Left lung (tissue), 10 donors: ENCODE measurements around the gene ATP2B1. TPM values are rescaled to one million over a fixed set of nuclear protein-coding genes. Genes with fewer than 3 reads are reported as not detected.

Source experiments
- ATAC-seq: fragments of 200-7000 bp; cut with Tn5 transposase; one replicate; pipeline ENCODE4 v1.9.1; 2020; ENCODE audit warnings: moderate library complexity
- DNase-seq, 4 donors: peaks; one replicate each; pipeline ENCODE4 v3.0.0-alpha.2; 2013 to 2020
- H3K27ac ChIP-seq, 2 donors: fragments of 200-600 bp; sonication (generic) in 1 of 2; one replicate each; pipeline versions ENCODE4 v1.5.0 to v1.8.0; 2020 to 2021
- H3K27me3 ChIP-seq, 2 donors: fragments of 200-600 bp; sonication (generic) in 1 of 2; one replicate each; pipeline versions ENCODE4 v1.5.0 to v1.8.0; 2020 to 2021
- H3K36me3 ChIP-seq, 2 donors: fragments of 200-600 bp; sonication (generic) in 1 of 2; one replicate each; pipeline versions ENCODE4 v1.5.0 to v1.8.0; 2020 to 2021
- H3K4me1 ChIP-seq, 2 donors: fragments of 200-600 bp; one replicate each; pipeline ENCODE4 v1.8.0; 2021
- H3K4me3 ChIP-seq, 2 donors: fragments of 200-600 bp; sonication (generic) in 1 of 2; one replicate each; pipeline versions ENCODE4 v1.5.0 to v1.8.0; 2020 to 2021; ENCODE audit warnings: mild to moderate bottlenecking in 1 of 2
- H3K9me3 ChIP-seq, 2 donors: fragments of 200-600 bp; sonication (generic) in 1 of 2; one replicate each; pipeline versions ENCODE4 v1.5.0 to v1.8.0; 2020 to 2021
- CTCF ChIP-seq, 2 donors: fragments of 200-600 bp; sonication (generic) in 1 of 2; IDR thresholded peaks; one replicate each; pipeline versions ENCODE4 v1.5.0 to v1.8.0; 2021; ENCODE audit warnings: antibody characterized with exemption in 2 of 2
- intact Hi-C, 2 donors: fragments of 100-400 bp; cut with DNase I; formaldehyde crosslinking; loops; one replicate each; pipeline versions ENCODE4 v1.11.2 to v1.14.2; 2022
- polyA plus RNA-seq, 6 donors: library from polyadenylated mRNA; unstranded; fragments of 120-200 nt; gene quantifications; one replicate each; pipeline ENCODE4 v1.2.1, GENCODE V29; 2013; ENCODE audit not compliant: insufficient read length in 6 of 6
- total RNA-seq, 2 donors: library from RNA; stranded (reverse); fragmentation: NEBNext Ultra II Directional; extraction: Animal tissue kit (Norgen Biotek cat#: 25700); gene quantifications; one replicate each; pipeline ENCODE4 v1.2.1, GENCODE V29; 2021
- donor health status: DM: no; HTN: yes; CAD: no.
- donor health status: DM: no; HTN: no; CAD: no.

The ATP2B1 gene
- total and polyA plus RNA-seq, 8 donors: 29.4 to 96.6 (median 88.7) TPM

- peaks cover 0 to 4% of the 10 kb centered on the region in 2 donors for H3K4me1 ChIP-seq
- DNase-seq (no peak), ATAC-seq (no peak)
- intact Hi-C loops: no loop called here
- no peak for TF ChIP-seq CTCF (IDR thresholded peaks at IDR 0.05)
- no peaks in the 10 kb centered on the region for H3K36me3 ChIP-seq
- H3K27me3 ChIP-seq: no peaks in the 10 kb centered on the region
- no peak overlapping the region for H3K4me3 ChIP-seq
- H3K27ac ChIP-seq: no peak overlapping the region
- H3K9me3 ChIP-seq: no peaks in the 10 kb centered on the region
Measured at GRCh38 chr12:89655841-89656240, 52.8 kb downstream of the ATP2B1 start.

GRCh38 chr12:89651192-89651591 lies 57.4 kb downstream of the ATP2B1 start:
- Histone ChIP-seq H3K4me3 (no peak overlapping the region), H3K36me3 (peaks cover 0 to 10% of the 10 kb centered on the region in 2 donors), H3K9me3 (no peaks in the 10 kb centered on the region), H3K27ac (no peak overlapping the region), H3K4me1 (peaks cover 2 to 8% of the 10 kb centered on the region in 2 donors), H3K27me3 (no peaks in the 10 kb centered on the region)
- DNase-seq (no peak), ATAC-seq (no peak)
- no peak for TF ChIP-seq CTCF (IDR thresholded peaks at IDR 0.05)
- intact Hi-C loops: no loop called here

- DNase-seq: no peak
- intact Hi-C loops: no loop called here
- no peak for ATAC-seq
- H3K4me1 ChIP-seq: peaks cover 0 to 8% of the 10 kb centered on the region in 2 donors
- no peak for TF ChIP-seq CTCF (IDR thresholded peaks at IDR 0.05)
- H3K27ac ChIP-seq: no peak overlapping the region
- H3K27me3 ChIP-seq: no peaks in the 10 kb centered on the region
- H3K9me3 ChIP-seq: no peaks in the 10 kb centered on the region
- H3K36me3 ChIP-seq: peaks cover 0 to 10% of the 10 kb centered on the region in 2 donors
- no peak overlapping the region for H3K4me3 ChIP-seq
Measured at GRCh38 chr12:89650239-89650638, 58.4 kb downstream of the ATP2B1 start.

- intact Hi-C loops: no loop called here
- ATAC-seq (no peak), DNase-seq (no peak)
- H3K9me3 ChIP-seq: no peaks in the 10 kb centered on the region
- H3K4me1 ChIP-seq: peaks cover 0 to 8% of the 10 kb centered on the region in 2 donors
- H3K27me3 ChIP-seq: no peaks in the 10 kb centered on the region
- H3K27ac ChIP-seq: no peak overlapping the region
- no peak overlapping the region for H3K4me3 ChIP-seq
- TF ChIP-seq CTCF (IDR thresholded peaks at IDR 0.05): no peak
- H3K36me3 ChIP-seq: peaks cover 0 to 10% of the 10 kb centered on the region in 2 donors
Measured at GRCh38 chr12:89649820-89650219, 58.8 kb downstream of the ATP2B1 start.

GRCh38 chr12:89649139-89649538 lies 59.5 kb downstream of the ATP2B1 start:
- no peak for TF ChIP-seq CTCF (IDR thresholded peaks at IDR 0.05)
- no peak for DNase-seq
- no peaks in the 10 kb centered on the region for H3K27me3 ChIP-seq
- no peak for ATAC-seq
- H3K36me3 ChIP-seq: peaks cover 0 to 10% of the 10 kb centered on the region in 2 donors
- H3K4me3 ChIP-seq: no peak overlapping the region
- H3K9me3 ChIP-seq: no peaks in the 10 kb centered on the region
- H3K27ac ChIP-seq: no peak overlapping the region
- intact Hi-C loops: no loop called here
- peaks cover 0 to 8% of the 10 kb centered on the region in 2 donors for H3K4me1 ChIP-seq
